ENCODE results near the gene MED9.

DNA sequence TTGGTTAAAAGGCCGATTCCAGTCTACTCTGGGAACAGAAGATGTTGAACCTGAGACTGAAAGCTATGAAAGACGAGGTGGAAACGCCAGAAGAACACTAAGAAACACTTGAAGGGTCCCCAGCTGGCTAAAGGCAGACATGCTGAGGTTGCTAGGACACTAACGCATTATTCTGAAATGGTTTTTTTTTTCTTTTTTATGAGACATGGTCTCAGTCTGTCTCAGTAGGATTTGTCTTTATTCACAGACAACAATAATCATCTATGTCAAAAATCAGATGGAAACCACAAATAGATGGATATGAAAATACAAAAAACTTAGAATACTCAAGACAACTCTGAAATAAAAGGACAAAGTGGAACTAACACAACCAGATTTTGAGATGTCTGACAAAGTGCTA is 54.4 kb downstream of the MED9 start:
- TF ChIP-seq, protein P1, sequence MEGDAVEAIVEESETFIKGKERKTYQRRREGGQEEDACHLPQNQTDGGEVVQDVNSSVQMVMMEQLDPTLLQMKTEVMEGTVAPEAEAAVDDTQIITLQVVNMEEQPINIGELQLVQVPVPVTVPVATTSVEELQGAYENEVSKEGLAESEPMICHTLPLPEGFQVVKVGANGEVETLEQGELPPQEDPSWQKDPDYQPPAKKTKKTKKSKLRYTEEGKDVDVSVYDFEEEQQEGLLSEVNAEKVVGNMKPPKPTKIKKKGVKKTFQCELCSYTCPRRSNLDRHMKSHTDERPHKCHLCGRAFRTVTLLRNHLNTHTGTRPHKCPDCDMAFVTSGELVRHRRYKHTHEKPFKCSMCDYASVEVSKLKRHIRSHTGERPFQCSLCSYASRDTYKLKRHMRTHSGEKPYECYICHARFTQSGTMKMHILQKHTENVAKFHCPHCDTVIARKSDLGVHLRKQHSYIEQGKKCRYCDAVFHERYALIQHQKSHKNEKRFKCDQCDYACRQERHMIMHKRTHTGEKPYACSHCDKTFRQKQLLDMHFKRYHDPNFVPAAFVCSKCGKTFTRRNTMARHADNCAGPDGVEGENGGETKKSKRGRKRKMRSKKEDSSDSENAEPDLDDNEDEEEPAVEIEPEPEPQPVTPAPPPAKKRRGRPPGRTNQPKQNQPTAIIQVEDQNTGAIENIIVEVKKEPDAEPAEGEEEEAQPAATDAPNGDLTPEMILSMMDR (IDR thresholded peaks at IDR 0.05), result no peak
- TF ChIP-seq POLR2A (IDR thresholded peaks at IDR 0.05), result no peak
